GM18873 (cell line): Measurements from ENCODE around the gene BAZ2B.
"Not testable (repeated sequence)": the region's sequence is repeated elsewhere in the genome, so short reads cannot be mapped to it uniquely, and the experiment has no call there.

Experiments
- ATAC-seq: cut with Tn5 transposase; IDR thresholded peaks from one replicate; pipeline ENCODE4 v1.9.1; 2021; ENCODE audit warnings: mild to moderate bottlenecking, moderate library complexity, moderate number of reproducible peaks; ENCODE audit not compliant: unreplicated experiment, low FRiP score

Gene BAZ2B

GRCh38 chr2:159438720-159439353, 177.5 kb downstream of the BAZ2B start:
- no peak for ATAC-seq

GRCh38 chr2:159438284-159438683, 178.1 kb downstream of the BAZ2B start:
- ATAC-seq, result no peak

GRCh38 chr2:159432610-159433009, 183.7 kb downstream of the BAZ2B start:
- ATAC-seq, result no peak

- ATAC-seq, result no peak
Observed at GRCh38 chr2:159427048-159427447, 189.3 kb downstream of the BAZ2B start.

- no peak for ATAC-seq
Observed at GRCh38 chr2:159419403-159419802, 196.9 kb downstream of the BAZ2B start.

GRCh38 chr2:159411460-159411859, 204.9 kb downstream of the BAZ2B start:
- ATAC-seq, result no peak

GRCh38 chr2:159410276-159410675, 206.1 kb downstream of the BAZ2B start:
- ATAC-seq, result no peak

GRCh38 chr2:159409116-159409800, 207.1 kb downstream of the BAZ2B start:
- ATAC-seq, result no peak

- no peak for ATAC-seq
Observed at GRCh38 chr2:159402790-159403189, 213.6 kb downstream of the BAZ2B start.

- ATAC-seq, result not testable (repeated sequence)
Observed at GRCh38 chr2:159402160-159402559, 214.2 kb downstream of the BAZ2B start.

- ATAC-seq, result no peak
Observed at GRCh38 chr2:159399716-159400415, 216.5 kb downstream of the BAZ2B start.

GRCh38 chr2:159396799-159397198, 219.5 kb downstream of the BAZ2B start:
- no peak for ATAC-seq

- ATAC-seq, result no peak
Observed at GRCh38 chr2:159382447-159383028, 233.8 kb downstream of the BAZ2B start.

GRCh38 chr2:159381574-159381973, 234.8 kb downstream of the BAZ2B start:
- peak; percentile 84 for ATAC-seq

- ATAC-seq, result no peak
Observed at GRCh38 chr2:159380685-159381239, 235.6 kb downstream of the BAZ2B start.

GRCh38 chr2:159379181-159379580, 237.2 kb downstream of the BAZ2B start:
- ATAC-seq, result no peak

GRCh38 chr2:159375241-159375640, 241.1 kb downstream of the BAZ2B start:
- ATAC-seq, result no peak

GRCh38 chr2:159371506-159371905, 244.8 kb downstream of the BAZ2B start:
- ATAC-seq, result no peak

GRCh38 chr2:159366538-159366937, 249.8 kb downstream of the BAZ2B start:
- no peak for ATAC-seq

- peak; percentile 77 for ATAC-seq
Observed at GRCh38 chr2:159362816-159363251, 253.5 kb downstream of the BAZ2B start.

- ATAC-seq, result no peak
Observed at GRCh38 chr2:159362094-159362493, 254.3 kb downstream of the BAZ2B start.
